SK-N-SH (cell line): ENCODE data around the gene VPS26B. TPM values are rescaled to one million over a fixed set of nuclear protein-coding genes. Genes with fewer than 3 reads are reported as not detected.
"Not testable (repeated sequence)": the region's sequence is repeated elsewhere in the genome, so short reads cannot be mapped to it uniquely, and the experiment has no call there.

Source experiments
- CTCF ChIA-PET: fragments of 300-600, 350-600 bp; formaldehyde crosslinking; extraction: SDS; loops from one replicate; lab custom pipeline; 2021; lab: Yijun Ruan, JAX
- POLR2A ChIA-PET: fragments of 350-600 bp; sonication (Branson Sonifier 250); formaldehyde crosslinking; extraction: SDS; loops from one replicate; lab custom pipeline; 2020; ENCODE audit warnings: antibody characterized with exemption, inconsistent platforms; lab: Yijun Ruan, JAX
- DNase-seq: peaks from one replicate; pipeline ENCODE4 v3.0.0; 2012
- H2AFZ ChIP-seq: fragments of 200-600 bp; sonication (generic); 2 replicates; pipeline ENCODE4 v1.8.1; 2016; ENCODE audit warnings: antibody characterized with exemption, mild to moderate bottlenecking, low read depth
- H3F3A ChIP-seq: fragments of 200-600 bp; sonication (generic); replicated peaks from 2 replicates; pipeline ENCODE3; 2016; ENCODE audit warnings: antibody characterized with exemption, mild to moderate bottlenecking; ENCODE audit not compliant: insufficient read depth
- H3K27ac ChIP-seq, 2 experiments: fragments of 200-500 bp in 1 of 2; fragments of 200-600 bp in 1 of 2; sonication (Bioruptor generic) in 1 of 2; sonication (generic), shearing (Covaris generic) in 1 of 2; 2 replicates each; pipeline versions ENCODE4 v1.5.1 to v1.6.1; 2014 to 2016; ENCODE audit warnings: low read depth in 2 of 2, inconsistent platforms in 1 of 2, low read length in 1 of 2, mild to moderate bottlenecking in 1 of 2, mixed read lengths in 1 of 2
- H3K27me3 ChIP-seq: fragments of 200-600 bp; sonication (generic), shearing (Covaris generic); 2 replicates; pipeline ENCODE4 v1.6.1; 2016; ENCODE audit warnings: mixed run types; ENCODE audit not compliant: insufficient read depth
- H3K36me3 ChIP-seq, 2 experiments: fragments of 200-500 bp in 1 of 2; fragments of 200-600 bp in 1 of 2; sonication (Bioruptor generic) in 1 of 2; sonication (generic) in 1 of 2; replicated peaks in 1 of 2; 2 replicates each; pipeline versions ENCODE3 to v1.5.1; 2014 to 2016; ENCODE audit warnings: low read length in 1 of 2, mild to moderate bottlenecking in 1 of 2; ENCODE audit not compliant: insufficient read depth in 2 of 2, control insufficient read depth in 1 of 2
- H3K4me1 ChIP-seq, 2 experiments: fragments of 200-500 bp in 1 of 2; fragments of 200-600 bp in 1 of 2; sonication (Bioruptor generic) in 1 of 2; sonication (generic), shearing (Covaris generic) in 1 of 2; 2 replicates each; pipeline versions ENCODE4 v1.5.1 to v1.6.1; 2014 to 2016; ENCODE audit warnings: low read depth in 1 of 2, low read length in 1 of 2, mixed run types in 1 of 2; ENCODE audit not compliant: insufficient read depth in 2 of 2, control insufficient read depth in 1 of 2
- H3K4me2 ChIP-seq: fragments of 200-600 bp; sonication (generic), shearing (Covaris generic); 2 replicates; pipeline ENCODE4 v1.6.1; 2017; ENCODE audit warnings: mixed run types
- H3K4me3 ChIP-seq, 2 experiments: fragments of 200-500 bp in 1 of 2; fragments of 200-600 bp in 1 of 2; sonication (Bioruptor generic) in 1 of 2; sonication (generic), shearing (Covaris generic) in 1 of 2; 2 replicates each; pipeline versions ENCODE4 v1.5.1 to v1.8.1; 2014 to 2016; ENCODE audit warnings: low read depth in 2 of 2, inconsistent platforms in 1 of 2, low read length in 1 of 2, mild to moderate bottlenecking in 1 of 2, mixed read lengths in 1 of 2, moderate library complexity in 1 of 2
- H3K79me2 ChIP-seq: fragments of 200-600 bp; sonication (generic); 2 replicates; pipeline ENCODE4 v1.8.1; 2017; ENCODE audit warnings: mild to moderate bottlenecking; ENCODE audit not compliant: insufficient read depth
- H3K9ac ChIP-seq: fragments of 200-600 bp; sonication (generic); 2 replicates; pipeline ENCODE4 v1.6.1; 2017; ENCODE audit warnings: mixed run types
- H3K9me2 ChIP-seq: fragments of 200-600 bp; sonication (generic); 2 replicates; pipeline ENCODE4 v1.6.1; 2017; ENCODE audit warnings: mixed run types
- H3K9me3 ChIP-seq: fragments of 200-600 bp; sonication (generic); 2 replicates; pipeline ENCODE4 v1.6.1; 2017; ENCODE audit warnings: mixed run types, mild to moderate bottlenecking, moderate library complexity
- H4K20me1 ChIP-seq: fragments of 200-600 bp; sonication (generic); 2 replicates; pipeline ENCODE4 v1.6.1; 2017; ENCODE audit warnings: mild to moderate bottlenecking, mixed run types; ENCODE audit not compliant: insufficient read depth
- CHD2 ChIP-seq: fragments of 150-350 bp; IDR thresholded peaks from 2 replicates; pipeline ENCODE4 v1.6.1; 2018; ENCODE audit warnings: low read length; ENCODE audit not compliant: partially characterized antibody
- EP300 ChIP-seq, 2 experiments: IDR thresholded peaks; 2 replicates each; pipeline versions ENCODE4 v1.4.0 to v1.6.1; 2012; ENCODE audit warnings: borderline replicate concordance in 1 of 2, low read depth in 1 of 2, low read length in 1 of 2
- FOXM1 ChIP-seq: IDR thresholded peaks from 2 replicates; pipeline ENCODE4 v1.4.0; 2012; ENCODE audit warnings: low read depth, mild to moderate bottlenecking
- MEF2A ChIP-seq: IDR thresholded peaks from 2 replicates; pipeline ENCODE4 v1.4.0; 2012; ENCODE audit warnings: low read depth, borderline replicate concordance
- NFIC ChIP-seq: IDR thresholded peaks from 2 replicates; pipeline ENCODE4 v1.4.0; 2012; ENCODE audit warnings: borderline replicate concordance
- NRF1 ChIP-seq: IDR thresholded peaks from 2 replicates; pipeline ENCODE4 v1.6.1; 2012; ENCODE audit warnings: low read depth, mild to moderate bottlenecking, low read length
- RFX5 ChIP-seq: IDR thresholded peaks from 2 replicates; pipeline ENCODE4 v1.6.1; 2012; ENCODE audit warnings: mild to moderate bottlenecking, improper control_type of control experiment, low read length
- TAF1 ChIP-seq: IDR thresholded peaks from 2 replicates; pipeline ENCODE4 v1.6.1; 2012; ENCODE audit warnings: low read depth, mild to moderate bottlenecking, low read length, moderate library complexity, borderline replicate concordance
- TCF12 ChIP-seq: IDR thresholded peaks from 2 replicates; pipeline ENCODE4 v1.4.0; 2012
- TEAD4 ChIP-seq: IDR thresholded peaks from 2 replicates; pipeline ENCODE4 v1.4.0; 2012; ENCODE audit warnings: mild to moderate bottlenecking, borderline replicate concordance; ENCODE audit not compliant: insufficient read depth
- YY1 ChIP-seq: IDR thresholded peaks from 2 replicates; pipeline ENCODE4 v1.4.0; 2012; ENCODE audit warnings: low read depth, mild to moderate bottlenecking
- WGBS: methylation state at CpG from one replicate; pipeline ENCODE4 v1.1.6; 2017; ENCODE audit warnings: low lambda C conversion rate; 5-methylcytosine and 5-hydroxymethylcytosine counted together
- polyA plus RNA-seq, 3 experiments: library from polyadenylated mRNA; depleted of rRNA; stranded (reverse); fragments of >200 nt; gene quantifications; 2 replicates each; pipeline ENCODE4 v1.2.3, GENCODE V29; 2012
- TF ChIP-seq, protein P1 (sequence below): IDR thresholded peaks from 2 replicates; pipeline ENCODE4 v1.4.0; 2012; ENCODE audit warnings: low read depth
- TF ChIP-seq, protein P2 (sequence below): fragments of 150-350 bp; IDR thresholded peaks from 2 replicates; pipeline ENCODE4 v1.6.1; 2017; ENCODE audit warnings: antibody characterized with exemption, low read length, low read depth, borderline replicate concordance
- TF ChIP-seq, protein P3 (sequence below): IDR thresholded peaks from 2 replicates; pipeline ENCODE4 v1.4.0; 2012; ENCODE audit warnings: low read depth, borderline replicate concordance

Gene VPS26B
- polyA plus RNA-seq, 1 of the 3 experiments (the other 2 are of a cell fraction) = 53.0 TPM

DNA sequence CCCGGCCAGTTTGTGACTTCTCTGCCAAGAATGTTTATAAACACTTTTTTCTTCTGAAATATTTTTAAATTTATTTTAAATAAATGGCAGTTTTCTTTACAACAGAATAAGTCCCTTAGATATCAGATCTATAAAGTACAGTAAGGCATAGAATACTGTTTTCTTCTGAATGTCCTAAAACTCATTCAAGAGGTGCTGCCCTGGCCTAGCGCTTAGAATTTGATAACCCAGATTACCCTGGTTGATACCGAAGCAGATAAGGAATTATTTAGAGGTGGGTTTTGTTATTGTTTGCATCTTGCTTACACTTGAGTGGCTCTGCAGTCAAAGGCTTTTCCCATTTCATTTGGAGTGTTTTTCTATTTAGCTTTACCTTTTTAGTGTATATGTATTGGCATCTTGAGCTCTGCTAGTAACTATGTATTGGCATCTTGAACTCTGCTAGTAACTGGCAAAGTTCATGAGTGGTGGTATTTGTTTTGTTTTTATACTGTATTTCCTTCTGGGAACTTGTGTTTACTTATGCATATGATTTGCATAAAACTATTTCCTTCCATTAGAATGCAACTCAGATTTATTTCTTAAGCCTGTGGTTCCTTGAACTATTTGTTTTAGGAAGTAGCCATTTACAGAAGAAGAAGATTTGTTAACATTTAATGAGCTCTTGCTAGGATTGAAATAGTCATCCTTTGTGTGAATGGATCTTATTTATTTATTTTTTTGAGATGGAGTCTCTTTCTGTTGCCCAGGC lies 30.1 kb downstream of the VPS26B start:
- 63% methylated on average over 3 of the region's 3 CpGs for WGBS
- Histone ChIP-seq H3K27me3 (no peaks in the 10 kb centered on the region), H3K4me1 (peaks cover 4 to 11% of the 10 kb centered on the region in 2 experiments; a peak in 3 of 4 replicates), H3F3A (no peaks in the 10 kb centered on the region), H3K9me2 (no peaks in the 10 kb centered on the region), H3K27ac (no peak overlapping the region), H3K79me2 (peaks cover 35% of the 10 kb centered on the region), H3K9me3 (no peaks in the 10 kb centered on the region), H3K36me3 (peaks cover 10 to 30% of the 10 kb centered on the region in 2 experiments), H4K20me1 (no peaks in the 10 kb centered on the region), H3K9ac (no peak overlapping the region), H2AFZ (0 out of 2 replicates have a peak overlapping the region, but pooled peaks have one; percentile 77), H3K4me3 (peak overlapping the region; percentile 85 to 95), H3K4me2 (peak overlapping the region; percentile 91)
- POLR2A ChIA-PET = no interaction called here
- DNase-seq = no peak
- CTCF ChIA-PET = interaction anchor here (0.9 to 2.5 kb wide), 3 partner anchors 10 to 43 kb away, joined by 3 to 9 read pairs (median 7); partner anchors contain the start of gene GLB1L3
- TF ChIP-seq, protein P1, sequence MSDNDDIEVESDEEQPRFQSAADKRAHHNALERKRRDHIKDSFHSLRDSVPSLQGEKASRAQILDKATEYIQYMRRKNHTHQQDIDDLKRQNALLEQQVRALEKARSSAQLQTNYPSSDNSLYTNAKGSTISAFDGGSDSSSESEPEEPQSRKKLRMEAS = no peak
- TF ChIP-seq EP300 (IDR thresholded peaks at IDR 0.05; ENCODE audit: borderline replicate concordance in 1 of 2, low read depth in 1 of 2, low read length in 1 of 2) = no peak
- no peak for TF ChIP-seq FOXM1
- TF ChIP-seq TEAD4 = no peak
- TF ChIP-seq, protein P2, sequence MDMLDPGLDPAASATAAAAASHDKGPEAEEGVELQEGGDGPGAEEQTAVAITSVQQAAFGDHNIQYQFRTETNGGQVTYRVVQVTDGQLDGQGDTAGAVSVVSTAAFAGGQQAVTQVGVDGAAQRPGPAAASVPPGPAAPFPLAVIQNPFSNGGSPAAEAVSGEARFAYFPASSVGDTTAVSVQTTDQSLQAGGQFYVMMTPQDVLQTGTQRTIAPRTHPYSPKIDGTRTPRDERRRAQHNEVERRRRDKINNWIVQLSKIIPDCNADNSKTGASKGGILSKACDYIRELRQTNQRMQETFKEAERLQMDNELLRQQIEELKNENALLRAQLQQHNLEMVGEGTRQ = no peak
- TF ChIP-seq RFX5 = no peak

DNA sequence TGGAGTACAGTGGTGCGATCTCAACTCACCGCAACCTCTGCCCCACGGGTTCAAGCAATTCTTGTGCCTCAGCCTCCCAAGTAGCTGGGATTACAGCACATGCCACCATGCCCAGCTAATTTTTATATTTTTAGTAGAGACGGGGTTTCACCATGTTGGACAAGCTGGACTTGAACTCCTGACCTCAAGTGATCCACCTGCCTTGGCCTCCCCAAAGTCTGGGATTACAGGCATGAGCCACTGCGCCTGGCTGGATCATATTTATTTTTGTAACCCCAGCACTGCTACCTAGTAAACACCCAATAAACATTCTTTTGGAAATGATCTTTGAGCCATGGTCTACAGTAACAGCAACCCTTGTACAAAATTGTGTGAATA lies 30.7 kb downstream of the VPS26B start:
- Histone ChIP-seq H3K36me3 (peaks cover 5 to 30% of the 10 kb centered on the region in 2 experiments), H3K4me1 (peaks cover 4 to 11% of the 10 kb centered on the region in 2 experiments; a peak in 3 of 4 replicates), H3K79me2 (peaks cover 35% of the 10 kb centered on the region)
- CTCF ChIA-PET = interaction anchor here (0.7 to 2.5 kb wide), 3 partner anchors 11 to 21 kb away, joined by 3 to 9 read pairs (median 7); partner anchors contain the start of gene GLB1L3
- H3K27me3 ChIP-seq, H3F3A ChIP-seq, H3K27ac ChIP-seq, H3K4me3 ChIP-seq, H3K9ac ChIP-seq, H3K9me3 ChIP-seq, DNase-seq, H4K20me1 ChIP-seq, H3K4me2 ChIP-seq, H2AFZ ChIP-seq, H3K9me2 ChIP-seq: not testable (repeated sequence)
- POLR2A ChIA-PET = interaction anchor here (0.6 kb wide), 1 partner anchor 31 kb away, joined by 3 read pairs; the partner anchor contains the start of gene VPS26B
- WGBS = 89% methylated on average over 5 of the region's 5 CpGs

DNA sequence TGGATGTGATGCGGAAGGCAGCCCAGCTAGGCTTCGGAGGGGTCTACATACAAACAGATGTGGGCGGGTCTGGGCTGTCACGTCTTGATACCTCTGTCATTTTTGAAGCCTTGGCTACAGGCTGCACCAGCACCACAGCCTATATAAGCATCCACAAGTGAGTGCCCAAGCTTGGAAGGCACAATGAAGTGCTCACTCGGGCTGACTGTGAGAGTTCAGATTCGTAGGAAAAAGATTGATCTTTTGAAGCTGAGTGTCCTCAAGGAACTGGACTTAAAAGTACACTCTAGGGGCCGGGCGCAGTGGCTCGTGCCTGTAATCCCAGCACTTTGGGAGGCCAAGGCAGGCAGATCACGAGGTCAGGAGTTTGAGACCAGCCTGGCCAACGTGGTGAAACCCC lies 32.6 kb downstream of the VPS26B start:
- ChIA-PET POLR2A (no interaction called here), CTCF (no interaction called here)
- Histone ChIP-seq H3K27me3 (no peaks in the 10 kb centered on the region), H3K9ac (no peak overlapping the region), H3F3A (no peaks in the 10 kb centered on the region), H3K27ac (no peak overlapping the region), H4K20me1 (no peaks in the 10 kb centered on the region), H3K36me3 (peaks cover 5 to 36% of the 10 kb centered on the region in 2 experiments), H2AFZ (no peak overlapping the region), H3K79me2 (peaks cover 27% of the 10 kb centered on the region), H3K9me3 (no peaks in the 10 kb centered on the region), H3K4me2 (no peak overlapping the region), H3K4me1 (peaks cover 4 to 7% of the 10 kb centered on the region in 2 experiments; a peak in 3 of 4 replicates), H3K9me2 (no peaks in the 10 kb centered on the region), H3K4me3 (no peak overlapping the region)
- TF ChIP-seq TCF12 (no peak), YY1 (no peak), TAF1 (no peak), NRF1 (no peak), NFIC (no peak), CHD2 (no peak), MEF2A (no peak)
- TF ChIP-seq, protein P3, sequence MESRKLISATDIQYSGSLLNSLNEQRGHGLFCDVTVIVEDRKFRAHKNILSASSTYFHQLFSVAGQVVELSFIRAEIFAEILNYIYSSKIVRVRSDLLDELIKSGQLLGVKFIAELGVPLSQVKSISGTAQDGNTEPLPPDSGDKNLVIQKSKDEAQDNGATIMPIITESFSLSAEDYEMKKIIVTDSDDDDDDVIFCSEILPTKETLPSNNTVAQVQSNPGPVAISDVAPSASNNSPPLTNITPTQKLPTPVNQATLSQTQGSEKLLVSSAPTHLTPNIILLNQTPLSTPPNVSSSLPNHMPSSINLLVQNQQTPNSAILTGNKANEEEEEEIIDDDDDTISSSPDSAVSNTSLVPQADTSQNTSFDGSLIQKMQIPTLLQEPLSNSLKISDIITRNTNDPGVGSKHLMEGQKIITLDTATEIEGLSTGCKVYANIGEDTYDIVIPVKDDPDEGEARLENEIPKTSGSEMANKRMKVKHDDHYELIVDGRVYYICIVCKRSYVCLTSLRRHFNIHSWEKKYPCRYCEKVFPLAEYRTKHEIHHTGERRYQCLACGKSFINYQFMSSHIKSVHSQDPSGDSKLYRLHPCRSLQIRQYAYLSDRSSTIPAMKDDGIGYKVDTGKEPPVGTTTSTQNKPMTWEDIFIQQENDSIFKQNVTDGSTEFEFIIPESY = no peak
- TF ChIP-seq, protein P2 = no peak
- TF ChIP-seq, protein P1 = no peak
- WGBS = 95% methylated on average over 9 of the region's 11 CpGs
- no peak for DNase-seq
